Activated B cell treated with CpG ODN at 0.5 μM for 24 hours (primary cell): ENCODE data around the gene DUSP10. TPM values are rescaled to one million over a fixed set of nuclear protein-coding genes. Genes with fewer than 3 reads are reported as not detected.
A peak's percentile ranks its signal among the peaks of the same experiment; 100 is the strongest.

Experiments used
- ATAC-seq: fragments of 200-7000 bp; cut with Tn5 transposase; one replicate; pipeline ENCODE4 v1.10.0; 2021; ENCODE audit warnings: low read depth, mild to moderate bottlenecking, moderate library complexity
- CTCF ChIA-PET: fragments of 350-600 bp; sonication (Branson Sonifier 250); formaldehyde crosslinking; loops from one replicate; lab custom pipeline; 2021; ENCODE audit warnings: antibody characterized with exemption; lab: Charles Lee
- POLR2A ChIA-PET: fragments of 350-600 bp; sonication (Branson Sonifier 250); formaldehyde crosslinking; loops from one replicate; lab custom pipeline; 2021; ENCODE audit warnings: antibody characterized with exemption; lab: Charles Lee
- DNase-seq: peaks from one replicate; pipeline ENCODE4 v3.0.0; 2022
- H3K27ac Mint-ChIP-seq: one replicate; pipeline ENCODE4 v1.8.0; 2020; ENCODE audit warnings: mixed read lengths
- H3K27me3 Mint-ChIP-seq: one replicate; pipeline ENCODE4 v1.8.0; 2021; ENCODE audit warnings: mixed read lengths
- H3K36me3 Mint-ChIP-seq: one replicate; pipeline ENCODE4 v1.8.0; 2021; ENCODE audit warnings: low read depth, mixed read lengths
- H3K4me1 Mint-ChIP-seq: one replicate; pipeline ENCODE4 v1.8.0; 2021; ENCODE audit warnings: mixed read lengths
- H3K4me3 Mint-ChIP-seq: one replicate; pipeline ENCODE4 v1.8.0; 2020; ENCODE audit warnings: mild to moderate bottlenecking, mixed read lengths
- H3K9me3 Mint-ChIP-seq: one replicate; pipeline ENCODE4 v1.8.0; 2020; ENCODE audit warnings: mixed read lengths
- CTCF ChIP-seq: fragments of 200-600 bp; IDR thresholded peaks from one replicate; pipeline ENCODE4 v1.8.0; 2022; ENCODE audit warnings: antibody characterized with exemption, mild to moderate bottlenecking
- intact Hi-C: fragments of 100-400 bp; cut with micrococcal nuclease; formaldehyde crosslinking; loops from one replicate; pipeline ENCODE4 v1.15.1; 2024
- total RNA-seq: library from RNA; stranded (reverse); gene quantifications from 2 replicates; pipeline ENCODE4 v1.2.3, GENCODE V29; 2022

Gene DUSP10
- total RNA-seq, 1 donor from 2014 or later: 39.5 TPM

- Mint-ChIP-seq H3K9me3 (no peaks in the 10 kb centered on the region), H3K27me3 (no peaks in the 10 kb centered on the region), H3K36me3 (no peaks in the 10 kb centered on the region), H3K4me1 (peaks cover 74% of the 10 kb centered on the region), H3K27ac (peak overlapping the region; percentile 95), H3K4me3 (peak overlapping the region; percentile 75)
- POLR2A ChIA-PET: interaction anchor here (0.9 to 8.7 kb wide), 23 partner anchors 12 to 897 kb away, joined by 3 to 229 read pairs (median 5); partner anchors contain the start of genes DUSP10 and HLX
- no peak for DNase-seq
- intact Hi-C loops: loop anchor here (1.0 to 5.0 kb wide), 13 partner anchors 22 to 1684 kb away; partner anchors contain the start of genes HLX and IARS2
- ATAC-seq: peak; percentile 28
- no peak for TF ChIP-seq CTCF
- CTCF ChIA-PET: interaction anchor here (0.9 to 4.4 kb wide), 7 partner anchors 21 to 299 kb away, joined by 3 to 24 read pairs (median 5); partner anchors contain the start of gene DUSP10
These were observed 34.8 kb upstream of the DUSP10 start for GRCh38 chr1:221776495-221777301.

DNA sequence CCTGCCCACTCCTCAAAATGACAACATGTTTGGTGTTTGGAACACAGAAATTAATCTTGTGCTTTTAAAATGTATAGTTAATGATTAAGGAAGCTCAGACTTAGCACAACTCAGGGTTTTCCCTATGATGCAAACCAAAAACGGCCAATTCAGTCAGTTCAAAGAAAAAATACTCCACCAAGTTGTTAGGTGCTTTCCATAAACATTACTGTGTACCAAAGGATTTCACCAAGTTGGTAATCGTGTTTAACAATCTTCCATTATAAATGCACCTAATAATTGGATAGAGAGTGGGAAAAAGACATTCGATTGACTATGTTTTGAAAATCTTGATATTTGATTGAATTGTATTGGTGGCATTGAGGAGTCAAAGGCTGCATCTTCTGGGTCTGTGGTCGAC, 33.3 kb upstream of the DUSP10 start:
- H3K27ac Mint-ChIP-seq: peak overlapping the region; percentile 95

DNA sequence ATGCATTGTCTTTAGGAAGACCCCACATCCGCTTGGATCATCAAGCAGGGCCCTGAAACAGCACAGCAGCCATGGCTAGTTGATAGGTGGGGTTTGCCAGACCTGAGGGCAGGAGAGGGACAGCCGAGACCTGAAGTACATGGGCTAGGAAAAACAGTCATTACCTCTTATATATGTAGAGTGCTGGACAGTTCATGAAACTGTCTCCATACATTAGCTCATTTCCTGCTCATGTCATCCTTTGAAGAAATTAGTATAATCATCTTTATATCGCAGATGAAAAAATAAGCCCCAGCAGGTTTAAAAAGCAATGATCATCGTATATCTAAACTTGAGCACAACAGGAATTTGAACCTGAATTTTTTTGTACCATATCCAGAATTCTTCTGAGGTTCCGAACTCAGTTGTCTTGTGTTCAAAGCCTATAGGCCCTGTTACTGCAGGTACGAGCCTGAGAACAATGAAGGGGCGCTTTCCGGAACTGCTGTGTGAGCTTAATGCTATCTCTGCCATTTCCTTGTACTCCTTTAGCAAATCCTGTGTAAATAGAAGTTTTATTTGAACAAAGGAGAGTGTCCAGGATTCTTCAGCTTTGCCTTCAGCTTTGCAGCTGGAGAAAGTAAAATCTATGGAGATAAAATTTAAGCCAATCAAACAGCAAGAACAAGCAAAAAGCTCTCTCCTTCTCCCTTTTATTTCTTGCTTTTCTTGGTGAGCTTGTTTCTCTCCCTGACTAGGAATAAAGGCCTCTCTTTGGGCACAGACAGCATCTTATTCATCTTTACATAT, 32.4 kb upstream of the DUSP10 start:
- Mint-ChIP-seq H3K27ac (peak overlapping the region; percentile 68), H3K4me3 (no peak overlapping the region), H3K36me3 (no peaks in the 10 kb centered on the region), H3K4me1 (peaks cover 53% of the 10 kb centered on the region), H3K27me3 (no peaks in the 10 kb centered on the region), H3K9me3 (no peaks in the 10 kb centered on the region)
- ChIA-PET POLR2A (interaction anchor here (1.1 to 8.7 kb wide), 7 partner anchors 15 to 187 kb away, joined by 3 to 229 read pairs (median 55); partner anchors contain the start of gene DUSP10), CTCF (interaction anchor here (1.1 to 4.4 kb wide), 4 partner anchors 31 to 295 kb away, joined by 3 to 24 read pairs (median 4); no protein-coding TSS in a partner anchor)
- intact Hi-C loops: no loop called here
- no peak for ATAC-seq
- DNase-seq: no peak
- no peak for TF ChIP-seq CTCF

More for the DNA sequence above, 33.3 kb upstream of the DUSP10 start:
- Mint-ChIP-seq H3K9me3 (no peaks in the 10 kb centered on the region), H3K27me3 (no peaks in the 10 kb centered on the region), H3K4me1 (peaks cover 63% of the 10 kb centered on the region), H3K4me3 (no peak overlapping the region), H3K36me3 (no peaks in the 10 kb centered on the region)
- CTCF ChIA-PET: interaction anchor here (1.2 to 4.4 kb wide), 4 partner anchors 32 to 296 kb away, joined by 3 to 24 read pairs (median 4); no protein-coding TSS in a partner anchor
- TF ChIP-seq CTCF: no peak
- intact Hi-C loops: loop anchor here (5.0 kb wide), 2 partner anchors 898 to 1683 kb away; partner anchors contain the start of genes HLX and IARS2
- ATAC-seq (no peak), DNase-seq (no peak)
- POLR2A ChIA-PET: interaction anchor here (0.6 to 8.7 kb wide), 8 partner anchors 18 to 68 kb away, joined by 3 to 229 read pairs (median 41); partner anchors contain the start of gene DUSP10

DNA sequence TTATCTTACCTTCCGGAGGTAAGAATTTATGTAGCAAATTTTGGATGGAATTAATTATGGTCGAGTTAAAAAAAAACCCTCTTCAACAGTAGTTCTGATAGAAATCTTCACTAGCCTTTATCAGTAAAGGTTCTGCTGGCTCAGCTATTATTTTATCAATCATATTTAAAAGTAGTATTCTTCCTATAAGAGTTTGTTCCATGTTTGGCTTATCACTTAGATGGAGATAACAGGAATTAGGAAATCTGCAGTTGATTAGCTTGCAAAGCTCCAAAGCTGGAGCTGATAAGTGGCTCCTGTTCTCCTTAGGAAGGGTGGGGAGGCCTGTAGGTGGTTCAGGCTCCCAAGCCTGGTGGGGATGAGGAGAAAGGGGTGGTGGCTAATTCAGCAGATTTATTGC, 31.5 kb upstream of the DUSP10 start:
- no peak for DNase-seq
- intact Hi-C loops: no loop called here
- H3K4me3 Mint-ChIP-seq: no peak overlapping the region
- no peaks in the 10 kb centered on the region for H3K36me3 Mint-ChIP-seq
- ChIA-PET POLR2A (interaction anchor here (1.1 to 8.7 kb wide), 6 partner anchors 16 to 188 kb away, joined by 3 to 229 read pairs (median 68); partner anchors contain the start of gene DUSP10), CTCF (interaction anchor here (0.6 to 1.1 kb wide), 2 partner anchors 141 to 236 kb away, joined by 3 to 4 read pairs; no protein-coding TSS in a partner anchor)
- H3K4me1 Mint-ChIP-seq: peaks cover 45% of the 10 kb centered on the region
- H3K27ac Mint-ChIP-seq: no peak overlapping the region
- no peak for ATAC-seq
- TF ChIP-seq CTCF: no peak
- no peaks in the 10 kb centered on the region for H3K9me3 Mint-ChIP-seq
- no peaks in the 10 kb centered on the region for H3K27me3 Mint-ChIP-seq
